Measurements from ENCODE around the gene HOXB1. TPM values are rescaled to one million over a fixed set of nuclear protein-coding genes. Genes with fewer than 3 reads are reported as not detected.
A peak's percentile ranks its signal among the peaks of the same experiment; 100 is the strongest.

The HOXB1 gene
- total RNA-seq, 4 donors from 2014 or later: not detected

- TF ChIP-seq POLR2AphosphoS5 (IDR thresholded peaks at IDR 0.05) (no peak), CTCF (IDR thresholded peaks at IDR 0.05) (no peak), POLR2A (IDR thresholded peaks at IDR 0.05) (no peak), EP300 (IDR thresholded peaks at IDR 0.05) (no peak)
- Histone ChIP-seq H3K27ac (peak overlapping the region in 3 of 4 donors; percentile 97 to 98 (median 97)), H3K4me3 (no peak overlapping the region), H3K36me3 (no peaks in the 10 kb centered on the region), H3K9me3 (no peaks in the 10 kb centered on the region), H3K27me3 (no peaks in the 10 kb centered on the region), H3K4me1 (peaks cover 5 to 100% (median 63%) of the 10 kb centered on the region in 3 donors)
- ATAC-seq: no peak
- WGBS, 2 donors (ENCODE audit: low coverage in 1 of 2): 55 to 70% methylated on average over 4 of the region's 4 CpGs
Measured at GRCh38 chr17:48565925-48566710, 35.3 kb upstream of the HOXB1 start.

DNA sequence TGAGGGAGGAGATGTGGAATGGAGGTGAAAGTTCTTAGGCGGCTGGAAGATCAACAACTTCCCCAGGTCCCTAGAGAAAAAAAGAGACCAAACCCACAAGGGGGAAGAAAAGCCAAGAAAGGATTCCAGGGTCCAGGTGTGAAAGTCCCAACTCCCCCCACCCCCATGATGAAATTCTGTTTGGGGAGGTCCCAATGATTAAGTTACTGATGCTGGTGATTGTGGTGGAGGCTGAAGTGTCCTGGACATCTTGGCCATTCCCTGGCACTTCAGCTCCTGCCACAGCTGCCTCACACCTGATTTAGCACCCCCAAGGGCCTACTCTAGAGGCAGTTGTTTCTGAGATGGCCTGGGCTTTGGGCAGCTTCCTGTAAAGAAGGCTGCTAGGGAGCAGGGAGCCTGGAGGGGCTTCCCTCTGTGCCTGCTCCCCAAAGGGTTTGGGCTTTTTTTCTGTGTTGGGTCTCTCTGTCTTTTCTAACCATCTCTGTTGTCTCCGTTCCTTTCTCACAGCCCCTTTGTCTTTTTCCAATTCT, 34.3 kb upstream of the HOXB1 start:
- peaks cover 5 to 100% (median 69%) of the 10 kb centered on the region in 3 donors for H3K4me1 ChIP-seq
- no peaks in the 10 kb centered on the region for H3K36me3 ChIP-seq
- 60 to 100% methylated on average over 1 to 2 of the region's 2 CpGs for WGBS, 2 donors (ENCODE audit: low coverage in 1 of 2)
- no peak for ATAC-seq
- no peak for TF ChIP-seq POLR2AphosphoS5 (IDR thresholded peaks at IDR 0.05)
- H3K27me3 ChIP-seq: no peaks in the 10 kb centered on the region
- H3K4me3 ChIP-seq: peak overlapping the region in 1 of 2 donors; percentile 63
- H3K27ac ChIP-seq: peak overlapping the region in 3 of 4 donors; percentile 97 to 98 (median 97)
- H3K9me3 ChIP-seq: no peaks in the 10 kb centered on the region

- peak; percentile 66 for ATAC-seq
- no peaks in the 10 kb centered on the region for H3K27me3 ChIP-seq
- peaks cover 5 to 100% (median 73%) of the 10 kb centered on the region in 3 donors for H3K4me1 ChIP-seq
- peak overlapping the region; percentile 68 to 98 (median 97) for H3K27ac ChIP-seq
- no peaks in the 10 kb centered on the region for H3K9me3 ChIP-seq
- 3% methylated on average over 9 to 17 of the region's 73 CpGs for WGBS, 2 donors (ENCODE audit: low coverage in 1 of 2)
- peak in 1 of 2 donors; percentile 26 for TF ChIP-seq POLR2A (IDR thresholded peaks at IDR 0.05)
- peak; percentile 45 for TF ChIP-seq POLR2AphosphoS5 (IDR thresholded peaks at IDR 0.05)
- peak in 1 of 4 experiments; percentile 13 for TF ChIP-seq CTCF (IDR thresholded peaks at IDR 0.05)
- TF ChIP-seq EP300 (IDR thresholded peaks at IDR 0.05): no peak
- H3K36me3 ChIP-seq: no peaks in the 10 kb centered on the region
- peak overlapping the region; percentile 43 to 63 for H3K4me3 ChIP-seq
Measured at GRCh38 chr17:48564188-48565021, 33.6 kb upstream of the HOXB1 start.

DNA sequence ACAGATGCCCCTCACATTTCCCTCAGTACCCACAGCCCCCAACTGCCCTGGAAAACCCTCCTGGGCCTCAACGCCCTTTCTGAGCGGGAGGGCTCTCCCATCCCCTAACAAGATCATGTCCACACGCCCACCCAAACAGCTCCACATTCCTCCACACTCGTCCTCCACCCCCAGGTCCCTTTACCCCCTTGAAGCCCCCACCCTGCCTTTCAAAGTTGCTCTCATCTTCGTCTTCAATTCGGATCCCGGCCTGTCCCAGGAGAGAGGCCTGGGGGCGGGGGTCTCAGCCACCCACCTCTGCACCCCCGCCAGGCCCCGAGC, 33.0 kb upstream of the HOXB1 start:
- ATAC-seq: no peak
- WGBS, 2 donors (ENCODE audit: low coverage in 1 of 2): 10% methylated on average over 4 of the region's 10 CpGs; no CpG with 5 or more reads in 1 of the 2 donors
- no peaks in the 10 kb centered on the region for H3K36me3 ChIP-seq
- peak overlapping the region; percentile 68 to 98 (median 97) for H3K27ac ChIP-seq
- H3K9me3 ChIP-seq: no peaks in the 10 kb centered on the region
- TF ChIP-seq POLR2AphosphoS5 (IDR thresholded peaks at IDR 0.05): no peak
- no peak for TF ChIP-seq POLR2A (IDR thresholded peaks at IDR 0.05)
- TF ChIP-seq CTCF (IDR thresholded peaks at IDR 0.05): no peak
- no peak for TF ChIP-seq EP300 (IDR thresholded peaks at IDR 0.05)
- H3K4me1 ChIP-seq: peaks cover 5 to 100% (median 74%) of the 10 kb centered on the region in 3 donors
- peak overlapping the region; percentile 43 to 63 for H3K4me3 ChIP-seq
- no peaks in the 10 kb centered on the region for H3K27me3 ChIP-seq

- no peaks in the 10 kb centered on the region for H3K36me3 ChIP-seq
- H3K27ac ChIP-seq: peak overlapping the region; percentile 68 to 98 (median 97)
- no peaks in the 10 kb centered on the region for H3K27me3 ChIP-seq
- no peak for TF ChIP-seq EP300 (IDR thresholded peaks at IDR 0.05)
- TF ChIP-seq POLR2A (IDR thresholded peaks at IDR 0.05): no peak
- TF ChIP-seq POLR2AphosphoS5 (IDR thresholded peaks at IDR 0.05): no peak
- no peak for TF ChIP-seq CTCF (IDR thresholded peaks at IDR 0.05)
- peaks cover 5 to 100% (median 75%) of the 10 kb centered on the region in 3 donors for H3K4me1 ChIP-seq
- no peaks in the 10 kb centered on the region for H3K9me3 ChIP-seq
- ATAC-seq: no peak
- 30% methylated on average over 3 of the region's 6 CpGs; no CpG with 5 or more reads in 1 of the 2 donors for WGBS, 2 donors (ENCODE audit: low coverage in 1 of 2)
- peak overlapping the region; percentile 43 to 63 for H3K4me3 ChIP-seq
Measured at GRCh38 chr17:48563385-48563838, 32.6 kb upstream of the HOXB1 start.
